ENCODE data around the gene RAD51D. TPM values are rescaled to one million over a fixed set of nuclear protein-coding genes. Genes with fewer than 3 reads are reported as not detected.

The RAD51D gene
- total RNA-seq, 2 experiments from 2014 or later, result 6.2 to 8.6 TPM

- no peak for ATAC-seq (ENCODE audit: poor library complexity)
- ChIA-PET POLR2A (interaction anchor here (0.6 to 7.5 kb wide), 6 partner anchors 9 to 136 kb away, joined by 3 to 77 read pairs (median 7); partner anchors contain the start of gene RFFL), CTCF (interaction anchor here (1.7 to 2.9 kb wide), 2 partner anchors 11 to 37 kb away, joined by 9 to 11 read pairs; partner anchors contain the start of gene RFFL)
Measured at GRCh38 chr17:35052241-35052610, 67.4 kb downstream of the RAD51D start.

GRCh38 chr17:35051579-35052240 lies 68.0 kb downstream of the RAD51D start:
- peaks cover 90% of the 10 kb centered on the region for H3K4me1 ChIP-seq (ENCODE audit: insufficient read depth, low read length)
- peak overlapping the region; percentile 1 for H3K4me3 ChIP-seq (ENCODE audit: low read length)

More at GRCh38 chr17:35052241-35052610, 67.4 kb downstream of the RAD51D start:
- Mint-ChIP-seq H3K9me3 (no peaks in the 10 kb centered on the region), H3K27me3 (no peaks in the 10 kb centered on the region), H3K36me3 (ENCODE audit: low read depth) (peaks cover 10% of the 10 kb centered on the region), H3K4me1 (ENCODE audit: low read depth) (peaks cover 72% of the 10 kb centered on the region), H3K27ac (peak overlapping the region; percentile 92), H3K4me3 (peak overlapping the region; percentile 69)
- Histone ChIP-seq H3K27me3 (ENCODE audit: control insufficient read depth in 1 of 2, insufficient read depth in 2 of 2, low read length in 2 of 2) (no peaks in the 10 kb centered on the region), H3K36me3 (ENCODE audit: insufficient read depth, low read length) (no peaks in the 10 kb centered on the region), H3K4me3 (ENCODE audit: low read length) (peak overlapping the region; percentile 1), H3K9me3 (ENCODE audit: control insufficient read depth in 1 of 2, insufficient read depth in 1 of 2, low read length in 2 of 2) (no peaks in the 10 kb centered on the region), H3K4me1 (ENCODE audit: insufficient read depth, low read length) (peaks cover 90% of the 10 kb centered on the region), H3K27ac (ENCODE audit: low read depth in 1 of 2, low read length in 2 of 2) (peak overlapping the region; percentile 78 to 85)
- intact Hi-C loops (cut with DNase I, micrococcal nuclease), result loop anchor here in 1 of 2 experiments (1.0 to 5.0 kb wide), 2 partner anchors 10 to 35 kb away; no protein-coding TSS in a partner anchor
- DNase-seq, result peak in 1 of 14 experiments; percentile 31
- TF ChIP-seq CTCF (IDR thresholded peaks at IDR 0.05), result no peak

More at GRCh38 chr17:35051579-35052240, 68.0 kb downstream of the RAD51D start:
- Mint-ChIP-seq H3K4me1 (ENCODE audit: low read depth) (peaks cover 73% of the 10 kb centered on the region), H3K9me3 (no peaks in the 10 kb centered on the region), H3K4me3 (peak overlapping the region; percentile 69), H3K27ac (peak overlapping the region; percentile 92), H3K27me3 (no peaks in the 10 kb centered on the region), H3K36me3 (ENCODE audit: low read depth) (peaks cover 13% of the 10 kb centered on the region)
- Histone ChIP-seq H3K27ac (ENCODE audit: low read depth in 1 of 2, low read length in 2 of 2) (peak overlapping the region; percentile 78 to 85), H3K36me3 (ENCODE audit: insufficient read depth, low read length) (no peaks in the 10 kb centered on the region), H3K27me3 (ENCODE audit: control insufficient read depth in 1 of 2, insufficient read depth in 2 of 2, low read length in 2 of 2) (no peaks in the 10 kb centered on the region), H3K9me3 (ENCODE audit: control insufficient read depth in 1 of 2, insufficient read depth in 1 of 2, low read length in 2 of 2) (no peaks in the 10 kb centered on the region)
- TF ChIP-seq CTCF (IDR thresholded peaks at IDR 0.05), result no peak
- intact Hi-C loops (cut with DNase I, micrococcal nuclease), result loop anchor here (1.0 to 5.0 kb wide), 5 partner anchors 11 to 38 kb away; partner anchors contain the start of gene RFFL (in 1 of the 2)
- ChIA-PET CTCF (interaction anchor here (1.7 to 2.9 kb wide), 2 partner anchors 12 to 38 kb away, joined by 9 to 11 read pairs; partner anchors contain the start of gene RFFL), POLR2A (interaction anchor here (0.9 to 7.5 kb wide), 11 partner anchors 9 to 56 kb away, joined by 3 to 77 read pairs (median 5); partner anchors contain the start of gene RFFL)
- DNase-seq, result peak in 3 of 14 experiments; percentile 44 to 58 (median 58)
- peak; percentile 4 for ATAC-seq (ENCODE audit: poor library complexity)

Data from CD4-positive, alpha-beta T cell (primary cell).